Osteoblast (primary cell): Measurements from ENCODE around the gene PROM1. TPM values are rescaled to one million over a fixed set of nuclear protein-coding genes. Genes with fewer than 3 reads are reported as not detected.

Experiments
- DNase-seq: peaks from one replicate; pipeline ENCODE4 v3.0.0; 2011; ENCODE audit warnings: low spot score, mixed read lengths; ENCODE audit not compliant: insufficient read length; ENCODE audit errors: missing footprints
- H2AFZ ChIP-seq: 2 replicates; pipeline ENCODE4 v1.6.0; 2011; ENCODE audit warnings: mild to moderate bottlenecking, low read length
- H3K27ac ChIP-seq: 2 replicates; pipeline ENCODE4 v1.5.1; 2011; ENCODE audit warnings: mild to moderate bottlenecking, low read depth, low read length, moderate library complexity
- H3K27me3 ChIP-seq: 2 replicates; pipeline ENCODE4 v1.6.0; 2012; ENCODE audit warnings: mild to moderate bottlenecking, control low read depth, inconsistent platforms, low read length, moderate library complexity; ENCODE audit not compliant: insufficient read depth
- H3K36me3 ChIP-seq: 2 replicates; pipeline ENCODE4 v1.5.1; 2011; ENCODE audit warnings: mild to moderate bottlenecking, low read length, control low read depth, moderate library complexity; ENCODE audit not compliant: insufficient read depth
- H3K4me1 ChIP-seq: 2 replicates; pipeline ENCODE4 v1.5.1; 2011; ENCODE audit warnings: mild to moderate bottlenecking, low read length, control low read depth, moderate library complexity; ENCODE audit not compliant: insufficient read depth
- H3K4me2 ChIP-seq: 2 replicates; pipeline ENCODE4 v1.6.0; 2011; ENCODE audit warnings: mild to moderate bottlenecking, low read length; ENCODE audit not compliant: insufficient read depth
- H3K4me3 ChIP-seq: fragments of 200-600 bp; sonication (generic); 3 replicates; pipeline ENCODE4 v1.5.1; 2012; ENCODE audit warnings: mild to moderate bottlenecking, low read length, inconsistent platforms; ENCODE audit not compliant: insufficient read depth
- H3K79me2 ChIP-seq: 2 replicates; pipeline ENCODE4 v1.6.0; 2012; ENCODE audit warnings: mild to moderate bottlenecking, low read length, control low read depth, inconsistent platforms; ENCODE audit not compliant: insufficient read depth
- H3K9me3 ChIP-seq: 2 replicates; pipeline ENCODE4 v1.5.1; 2011; ENCODE audit warnings: low read depth, low read length, control low read depth
- H4K20me1 ChIP-seq: 2 replicates; pipeline ENCODE4 v1.6.0; 2012; ENCODE audit warnings: mild to moderate bottlenecking, low read length, control low read depth; ENCODE audit not compliant: insufficient read depth
- CTCF ChIP-seq: IDR thresholded peaks from 2 replicates; pipeline ENCODE4 v1.5.1; 2011; ENCODE audit warnings: mild to moderate bottlenecking, low read depth, low read length, moderate library complexity; ENCODE audit errors: extremely low read depth
- total RNA-seq: library from RNA; depleted of rRNA; stranded (reverse); fragments of >200 nt; gene quantifications from 2 replicates; pipeline ENCODE4 v1.2.3, GENCODE V29; 2012

PROM1 gene
- total RNA-seq, 1 donor = not detected

- H3K4me2 ChIP-seq = no peak overlapping the region
- peaks cover 4% of the 10 kb centered on the region for H3K4me1 ChIP-seq
- H3K4me3 ChIP-seq = no peak overlapping the region
- no peak overlapping the region for H2AFZ ChIP-seq
- no peaks in the 10 kb centered on the region for H3K9me3 ChIP-seq
- H3K79me2 ChIP-seq = no peaks in the 10 kb centered on the region
- H3K36me3 ChIP-seq = no peaks in the 10 kb centered on the region
- no peak overlapping the region for H3K27ac ChIP-seq
- peaks cover 41% of the 10 kb centered on the region for H3K27me3 ChIP-seq
- no peak for DNase-seq
- no peaks in the 10 kb centered on the region for H4K20me1 ChIP-seq
- no peak for TF ChIP-seq CTCF
Measured at GRCh38 chr4:16021804-16022560, 61.8 kb downstream of the PROM1 start.

DNA sequence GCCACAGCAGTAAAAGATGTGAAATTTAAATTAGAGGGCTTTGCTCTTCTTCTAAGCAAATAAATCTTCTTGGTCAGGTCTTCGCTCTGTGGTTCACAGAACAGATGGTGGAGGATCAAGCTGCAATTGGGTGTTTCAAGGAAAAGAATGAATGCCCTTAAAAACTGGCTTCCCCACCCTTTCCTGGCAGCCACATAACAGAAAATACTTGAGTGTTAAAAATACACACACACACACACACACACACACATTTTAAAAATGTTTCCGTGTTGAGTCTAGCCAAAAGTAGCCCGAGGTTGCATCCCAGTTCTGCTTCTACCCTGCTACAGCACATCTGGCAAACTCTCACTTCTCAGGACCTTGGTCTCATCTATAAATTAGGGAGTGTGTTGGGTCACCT, 64.2 kb downstream of the PROM1 start:
- no peak for TF ChIP-seq CTCF
- peaks cover 31% of the 10 kb centered on the region for H3K27me3 ChIP-seq
- no peak for DNase-seq
- no peaks in the 10 kb centered on the region for H3K79me2 ChIP-seq
- H4K20me1 ChIP-seq = no peaks in the 10 kb centered on the region
- H3K4me1 ChIP-seq = peaks cover 4% of the 10 kb centered on the region
- no peaks in the 10 kb centered on the region for H3K36me3 ChIP-seq
- H3K4me2 ChIP-seq = no peak overlapping the region
- H3K9me3 ChIP-seq = no peaks in the 10 kb centered on the region
- no peak overlapping the region for H3K27ac ChIP-seq
- H3K4me3 ChIP-seq = no peak overlapping the region
- H2AFZ ChIP-seq = no peak overlapping the region

DNA sequence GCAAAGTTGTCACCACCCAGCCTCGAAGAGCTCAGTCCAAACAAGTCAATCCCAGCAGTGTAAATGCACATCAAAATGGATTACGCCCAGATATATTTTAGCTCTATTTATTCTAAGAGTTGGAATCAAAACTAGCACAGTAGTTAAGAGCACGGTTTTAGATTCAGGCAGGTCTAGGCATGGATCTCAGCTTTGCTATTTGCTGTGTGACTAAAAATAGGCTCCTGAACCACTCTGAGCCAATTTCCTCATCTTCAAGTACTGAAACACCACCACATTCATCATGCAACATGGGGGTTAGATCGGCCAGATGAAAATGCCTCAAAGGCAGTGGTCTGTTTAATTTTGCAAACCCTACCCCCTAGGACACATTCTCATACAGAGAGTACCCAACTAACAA, 65.0 kb downstream of the PROM1 start:
- no peak for DNase-seq
- TF ChIP-seq CTCF = no peak
- H4K20me1 ChIP-seq = no peaks in the 10 kb centered on the region
- H3K36me3 ChIP-seq = no peaks in the 10 kb centered on the region
- H3K27ac ChIP-seq = no peak overlapping the region
- H2AFZ ChIP-seq = no peak overlapping the region
- H3K4me2 ChIP-seq = no peak overlapping the region
- H3K9me3 ChIP-seq = no peaks in the 10 kb centered on the region
- no peak overlapping the region for H3K4me3 ChIP-seq
- peaks cover 2% of the 10 kb centered on the region for H3K4me1 ChIP-seq
- H3K27me3 ChIP-seq = peaks cover 32% of the 10 kb centered on the region
- no peaks in the 10 kb centered on the region for H3K79me2 ChIP-seq

- no peak overlapping the region for H3K4me2 ChIP-seq
- H3K27me3 ChIP-seq = peaks cover 32% of the 10 kb centered on the region
- no peak for DNase-seq
- H2AFZ ChIP-seq = no peak overlapping the region
- H3K9me3 ChIP-seq = no peaks in the 10 kb centered on the region
- no peaks in the 10 kb centered on the region for H3K36me3 ChIP-seq
- H3K27ac ChIP-seq = no peak overlapping the region
- no peaks in the 10 kb centered on the region for H4K20me1 ChIP-seq
- TF ChIP-seq CTCF = no peak
- H3K79me2 ChIP-seq = no peaks in the 10 kb centered on the region
- no peak overlapping the region for H3K4me3 ChIP-seq
- no peaks in the 10 kb centered on the region for H3K4me1 ChIP-seq
Measured at GRCh38 chr4:16018061-16018676, 65.7 kb downstream of the PROM1 start.
